Fibroblast of lung (primary cell): ENCODE results near the gene WDR88. TPM values are rescaled to one million over a fixed set of nuclear protein-coding genes. Genes with fewer than 3 reads are reported as not detected.

Source experiments
- DNase-seq, 2 donors: peaks; one replicate each; pipeline versions ENCODE4 v3.0.0 to v3.0.0-alpha.2; 2010; ENCODE audit warnings: low read depth in 2 of 2
- H2AFZ ChIP-seq: 2 replicates; pipeline ENCODE4 v1.5.1; 2012; ENCODE audit warnings: low read length, control low read depth, inconsistent platforms
- H3K27ac ChIP-seq: 2 replicates; pipeline ENCODE4 v1.5.1; 2011; ENCODE audit warnings: low read length, control low read depth; ENCODE audit not compliant: insufficient read depth
- H3K27me3 ChIP-seq: 2 replicates; pipeline ENCODE4 v1.5.1; 2011; ENCODE audit warnings: mild to moderate bottlenecking, low read length; ENCODE audit not compliant: control insufficient read depth, insufficient read depth
- H3K36me3 ChIP-seq: 2 replicates; pipeline ENCODE4 v1.5.1; 2011; ENCODE audit warnings: low read length; ENCODE audit not compliant: control insufficient read depth, insufficient read depth
- H3K4me1 ChIP-seq: 2 replicates; pipeline ENCODE4 v1.5.1; 2011; ENCODE audit warnings: low read length; ENCODE audit not compliant: control insufficient read depth, insufficient read depth; ENCODE audit errors: extremely low read depth
- H3K4me2 ChIP-seq: 2 replicates; pipeline ENCODE4 v1.5.1; 2011; ENCODE audit warnings: low read length, control low read depth; ENCODE audit not compliant: insufficient read depth; ENCODE audit errors: extremely low read depth
- H3K4me3 ChIP-seq, 4 experiments: fragments of 200-600 bp in 1 of 4; sonication (generic) in 1 of 4; replicated peaks in 1 of 4; 2 replicates each; pipeline ENCODE4 v1.5.1; 2011 to 2016; ENCODE audit warnings: low read length in 4 of 4, low read depth in 3 of 4, mild to moderate bottlenecking in 3 of 4, control low read depth in 2 of 4, inconsistent platforms in 1 of 4, mixed read lengths in 1 of 4; ENCODE audit not compliant: insufficient read depth in 1 of 4; ENCODE audit errors: control extremely low read depth in 1 of 4
- H3K79me2 ChIP-seq: 2 replicates; pipeline ENCODE4 v1.5.1; 2012; ENCODE audit warnings: mild to moderate bottlenecking, low read length, inconsistent platforms; ENCODE audit not compliant: control insufficient read depth, insufficient read depth
- H3K9ac ChIP-seq: 2 replicates; pipeline ENCODE4 v1.5.1; 2011; ENCODE audit warnings: mild to moderate bottlenecking, low read length, control low read depth; ENCODE audit not compliant: insufficient read depth
- H3K9me3 ChIP-seq: 2 replicates; pipeline ENCODE4 v1.5.1; 2012; ENCODE audit warnings: low read depth, low read length; ENCODE audit not compliant: control insufficient read depth, insufficient read depth
- H4K20me1 ChIP-seq: 2 replicates; pipeline ENCODE4 v1.5.1; 2011; ENCODE audit warnings: low read length; ENCODE audit not compliant: control insufficient read depth, insufficient read depth; ENCODE audit errors: extremely low read depth
- CTCF ChIP-seq, 2 donors: IDR thresholded peaks in 1 of 2; conservative IDR thresholded peaks in 1 of 2; 1 replicate in 1 of 2; 2 replicates in 1 of 2; pipeline ENCODE4 v1.5.1; 2011 to 2012; ENCODE audit warnings: low read length in 2 of 2, control low read depth in 1 of 2, inconsistent platforms in 1 of 2, low read depth in 1 of 2, mild to moderate bottlenecking in 1 of 2
- EZH2 ChIP-seq: IDR thresholded peaks from 2 replicates; pipeline ENCODE4 v1.5.1; 2012; ENCODE audit warnings: low read length, control low read depth, mild to moderate bottlenecking; ENCODE audit errors: missing control alignments
- polyA plus RNA-seq, 2 donors: library from polyadenylated mRNA; depleted of rRNA in 1 of 2; stranded (reverse) in 1 of 2; unstranded in 1 of 2; fragments of >200 nt; gene quantifications; 2 replicates each; pipeline ENCODE4 v1.2.1, GENCODE V29; 2011 to 2012; ENCODE audit warnings: missing spikeins in 1 of 2
- total RNA-seq: library from RNA; depleted of rRNA; stranded (reverse); fragments of >200 nt; gene quantifications from 2 replicates; pipeline ENCODE4 v1.2.1, GENCODE V29; 2014

Gene WDR88
- total and polyA plus RNA-seq, 2 donors (not counting 1 experiment from before 2014, with no cell fraction given) = not detected

GRCh38 chr19:33089010-33089409, 42.9 kb upstream of the WDR88 start:
- Histone ChIP-seq H2AFZ (no peak overlapping the region), H3K9me3 (no peaks in the 10 kb centered on the region), H3K9ac (no peak overlapping the region), H3K27me3 (no peaks in the 10 kb centered on the region), H3K36me3 (peaks cover 3% of the 10 kb centered on the region), H3K4me1 (no peaks in the 10 kb centered on the region), H4K20me1 (no peaks in the 10 kb centered on the region), H3K4me2 (no peak overlapping the region), H3K4me3 (no peak overlapping the region), H3K27ac (no peak overlapping the region), H3K79me2 (no peaks in the 10 kb centered on the region)
- DNase-seq = no peak
- no peak for TF ChIP-seq CTCF (conservative IDR thresholded peaks at IDR 0.05 in 1 of 2, IDR thresholded peaks at IDR 0.05 in 1 of 2; ENCODE audit: low read depth in 1 of 2, low read length in 2 of 2)

GRCh38 chr19:33090179-33090578, 41.7 kb upstream of the WDR88 start:
- Histone ChIP-seq H3K4me2 (no peak overlapping the region), H3K27ac (no peak overlapping the region), H3K4me3 (no peak overlapping the region), H3K27me3 (no peaks in the 10 kb centered on the region), H3K4me1 (no peaks in the 10 kb centered on the region), H3K9ac (no peak overlapping the region), H4K20me1 (no peaks in the 10 kb centered on the region), H3K79me2 (no peaks in the 10 kb centered on the region), H3K9me3 (no peaks in the 10 kb centered on the region), H2AFZ (no peak overlapping the region), H3K36me3 (peaks cover 5% of the 10 kb centered on the region)
- TF ChIP-seq EZH2 (no peak), CTCF (conservative IDR thresholded peaks at IDR 0.05 in 1 of 2, IDR thresholded peaks at IDR 0.05 in 1 of 2; ENCODE audit: low read depth in 1 of 2, low read length in 2 of 2) (no peak)
- DNase-seq = no peak

- no peak overlapping the region for H2AFZ ChIP-seq
- H4K20me1 ChIP-seq = no peaks in the 10 kb centered on the region
- peaks cover 14% of the 10 kb centered on the region for H3K36me3 ChIP-seq
- no peaks in the 10 kb centered on the region for H3K27me3 ChIP-seq
- no peak for DNase-seq
- no peak for TF ChIP-seq EZH2
- TF ChIP-seq CTCF (conservative IDR thresholded peaks at IDR 0.05 in 1 of 2, IDR thresholded peaks at IDR 0.05 in 1 of 2; ENCODE audit: low read depth in 1 of 2, low read length in 2 of 2) = no peak
- H3K79me2 ChIP-seq = no peaks in the 10 kb centered on the region
- no peak overlapping the region for H3K27ac ChIP-seq
- no peak overlapping the region for H3K4me3 ChIP-seq
- no peak overlapping the region for H3K9ac ChIP-seq
- no peaks in the 10 kb centered on the region for H3K4me1 ChIP-seq
- no peaks in the 10 kb centered on the region for H3K9me3 ChIP-seq
- H3K4me2 ChIP-seq = no peak overlapping the region
Measured at GRCh38 chr19:33093420-33094210, 38.3 kb upstream of the WDR88 start.
